ENCODE results near the gene CARD10.

GRCh38 chr22:37562049-37562875 lies 43.0 kb upstream of the CARD10 start:
- TF ChIP-seq, protein P1, sequence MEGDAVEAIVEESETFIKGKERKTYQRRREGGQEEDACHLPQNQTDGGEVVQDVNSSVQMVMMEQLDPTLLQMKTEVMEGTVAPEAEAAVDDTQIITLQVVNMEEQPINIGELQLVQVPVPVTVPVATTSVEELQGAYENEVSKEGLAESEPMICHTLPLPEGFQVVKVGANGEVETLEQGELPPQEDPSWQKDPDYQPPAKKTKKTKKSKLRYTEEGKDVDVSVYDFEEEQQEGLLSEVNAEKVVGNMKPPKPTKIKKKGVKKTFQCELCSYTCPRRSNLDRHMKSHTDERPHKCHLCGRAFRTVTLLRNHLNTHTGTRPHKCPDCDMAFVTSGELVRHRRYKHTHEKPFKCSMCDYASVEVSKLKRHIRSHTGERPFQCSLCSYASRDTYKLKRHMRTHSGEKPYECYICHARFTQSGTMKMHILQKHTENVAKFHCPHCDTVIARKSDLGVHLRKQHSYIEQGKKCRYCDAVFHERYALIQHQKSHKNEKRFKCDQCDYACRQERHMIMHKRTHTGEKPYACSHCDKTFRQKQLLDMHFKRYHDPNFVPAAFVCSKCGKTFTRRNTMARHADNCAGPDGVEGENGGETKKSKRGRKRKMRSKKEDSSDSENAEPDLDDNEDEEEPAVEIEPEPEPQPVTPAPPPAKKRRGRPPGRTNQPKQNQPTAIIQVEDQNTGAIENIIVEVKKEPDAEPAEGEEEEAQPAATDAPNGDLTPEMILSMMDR (IDR thresholded peaks at IDR 0.05; ENCODE audit: low read depth, low read length) = no peak
- TF ChIP-seq MAX (IDR thresholded peaks at IDR 0.05; ENCODE audit: low read depth, low read length) (no peak), MYC (IDR thresholded peaks at IDR 0.05; ENCODE audit: low read depth, low read length) (no peak)
